Activated T-cell treated with anti-CD3 and anti-CD28 coated beads, Interleukin-2, amount 50 U/mL, for 4 hours (primary cell): ENCODE measurements around the gene HMHB1. TPM values are rescaled to one million over a fixed set of nuclear protein-coding genes. Genes with fewer than 3 reads are reported as not detected.
"Not testable (repeated sequence)": the region's sequence is repeated elsewhere in the genome, so short reads cannot be mapped to it uniquely, and the experiment has no call there.

ENCODE experiments used
- ATAC-seq, 2 donors: fragments of 200-7000 bp; cut with Tn5 transposase; one replicate each; pipeline ENCODE4 v1.10.0; 2021
- DNase-seq: peaks from one replicate; pipeline ENCODE4 v3.0.0-alpha.2; 2020
- H3K27me3 Mint-ChIP-seq: one replicate; pipeline ENCODE4 v1.8.0; 2021; ENCODE audit warnings: low read depth, mixed read lengths
- H3K36me3 Mint-ChIP-seq: one replicate; pipeline ENCODE4 v1.8.0; 2022; ENCODE audit warnings: mixed read lengths; ENCODE audit not compliant: insufficient read depth
- H3K4me1 Mint-ChIP-seq: one replicate; pipeline ENCODE4 v1.8.0; 2021; ENCODE audit warnings: low read depth, mixed read lengths
- H3K4me3 Mint-ChIP-seq: one replicate; pipeline ENCODE4 v1.8.0; 2021; ENCODE audit warnings: mild to moderate bottlenecking, moderate library complexity, mixed read lengths
- H3K9me3 Mint-ChIP-seq: one replicate; pipeline ENCODE4 v1.8.0; 2021; ENCODE audit warnings: mixed read lengths
- total RNA-seq, 3 donors: library from RNA; stranded (reverse); gene quantifications; one replicate each; pipeline ENCODE4 v1.2.1, GENCODE V29; 2021

The HMHB1 gene
- total RNA-seq, 3 donors from 2014 or later, result not detected

DNA sequence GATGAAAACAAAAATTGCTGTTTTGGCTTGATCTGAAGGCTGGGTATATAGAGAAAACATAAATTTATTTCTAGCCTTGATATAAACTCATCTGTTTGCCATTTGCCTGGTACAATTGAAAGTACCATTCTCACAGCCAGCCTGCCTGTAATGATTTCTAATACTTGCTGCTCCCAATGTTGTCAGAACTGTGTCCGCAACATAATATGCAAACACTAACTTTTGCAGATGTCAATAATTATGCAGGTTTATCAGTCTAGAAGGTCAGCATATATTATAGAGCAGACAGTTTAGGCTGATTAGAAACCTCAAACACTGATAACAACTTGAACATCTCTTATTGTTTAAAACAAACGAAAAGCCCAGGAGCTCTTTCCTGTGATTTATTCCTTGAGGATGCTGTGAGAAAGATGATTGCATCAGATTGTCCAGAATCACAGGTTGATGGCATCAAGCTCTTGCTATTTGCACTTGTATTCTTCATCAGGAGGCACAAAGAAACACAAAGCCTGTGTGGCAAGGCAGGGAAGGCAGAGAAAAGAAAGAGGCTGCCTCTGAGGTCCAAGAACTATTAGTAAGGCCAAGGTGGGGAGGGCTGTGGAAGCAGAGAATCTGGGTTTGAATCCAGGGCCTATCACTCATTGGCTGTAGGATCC is 21.4 kb upstream of the HMHB1 start:
- no peaks in the 10 kb centered on the region for H3K9me3 Mint-ChIP-seq
- H3K4me3 Mint-ChIP-seq, result no peak overlapping the region

DNA sequence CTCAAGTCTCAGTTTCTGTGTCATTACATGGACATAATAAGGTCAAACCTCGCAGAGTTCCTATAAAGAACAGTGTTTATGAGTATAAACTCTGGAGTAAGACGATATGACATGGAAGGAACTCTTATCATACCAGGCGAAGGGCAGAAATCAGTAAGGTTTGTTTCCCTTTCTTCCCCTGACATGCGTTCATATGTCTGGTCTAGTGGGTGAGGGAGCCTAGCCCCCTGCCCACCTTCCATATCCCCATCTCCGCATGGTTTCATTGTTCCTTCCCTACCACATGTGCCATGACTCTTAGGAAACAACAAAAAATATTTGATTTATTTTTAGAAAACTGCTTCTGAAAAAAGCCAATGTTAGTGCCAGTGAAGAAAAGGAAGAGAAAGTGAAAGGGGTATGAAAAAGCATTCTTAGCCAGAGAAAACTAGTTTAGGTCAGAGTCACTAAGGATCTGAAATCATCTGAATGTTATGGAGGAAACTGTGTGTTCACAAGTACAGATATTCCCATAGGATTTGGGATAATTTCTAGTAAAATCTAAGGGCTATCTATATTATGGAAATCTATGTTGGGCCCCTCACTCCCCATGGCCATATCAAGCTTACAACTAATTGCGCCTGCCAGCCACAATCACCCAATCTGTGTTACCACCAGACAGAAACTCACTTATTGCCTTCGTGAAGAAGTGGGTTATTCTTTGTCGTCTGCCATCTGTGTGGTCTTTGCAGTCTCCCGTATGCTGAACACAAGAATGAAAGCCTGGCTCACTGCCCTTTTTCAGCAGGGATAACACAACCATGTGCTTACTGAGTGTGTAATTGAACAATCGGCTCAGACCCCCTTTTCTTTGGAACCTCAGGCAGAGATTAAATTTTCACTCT is 19.9 kb upstream of the HMHB1 start:
- DNase-seq (no peak), ATAC-seq (no peak)
- Mint-ChIP-seq H3K4me1 (peaks cover 10% of the 10 kb centered on the region), H3K27me3 (no peaks in the 10 kb centered on the region), H3K4me3 (peak overlapping the region; percentile 12), H3K36me3 (no peaks in the 10 kb centered on the region), H3K9me3 (no peaks in the 10 kb centered on the region)

More for the DNA sequence above, 21.4 kb upstream of the HMHB1 start:
- DNase-seq, result no peak
- H3K36me3 Mint-ChIP-seq, result no peaks in the 10 kb centered on the region
- peaks cover 10% of the 10 kb centered on the region for H3K4me1 Mint-ChIP-seq
- no peaks in the 10 kb centered on the region for H3K27me3 Mint-ChIP-seq
- ATAC-seq, result no peak

DNA sequence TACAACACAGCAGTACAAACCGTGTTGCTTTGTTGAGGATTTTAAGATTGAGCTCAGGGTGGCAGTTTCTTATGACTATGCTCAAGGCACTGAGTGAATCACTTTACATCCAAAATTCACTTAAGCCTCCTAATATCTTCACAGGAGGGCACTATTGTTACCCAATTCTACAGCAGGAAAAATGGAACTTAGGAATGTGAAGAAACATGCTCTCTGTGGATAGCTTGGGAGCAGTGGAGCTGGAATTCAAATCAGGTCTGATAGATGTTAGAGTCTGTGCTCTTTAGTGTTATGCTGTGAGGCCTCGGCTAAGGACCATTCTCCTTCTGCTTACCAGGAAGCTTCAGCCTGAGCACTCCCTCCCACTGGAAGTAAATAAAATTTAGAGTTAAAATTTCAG is 18.7 kb upstream of the HMHB1 start:
- ATAC-seq (no peak), DNase-seq (no peak)
- no peaks in the 10 kb centered on the region for H3K36me3 Mint-ChIP-seq
- H3K4me1 Mint-ChIP-seq, result peaks cover 10% of the 10 kb centered on the region
- no peaks in the 10 kb centered on the region for H3K27me3 Mint-ChIP-seq
- H3K4me3 Mint-ChIP-seq, result no peak overlapping the region
- H3K9me3 Mint-ChIP-seq, result no peaks in the 10 kb centered on the region

DNA sequence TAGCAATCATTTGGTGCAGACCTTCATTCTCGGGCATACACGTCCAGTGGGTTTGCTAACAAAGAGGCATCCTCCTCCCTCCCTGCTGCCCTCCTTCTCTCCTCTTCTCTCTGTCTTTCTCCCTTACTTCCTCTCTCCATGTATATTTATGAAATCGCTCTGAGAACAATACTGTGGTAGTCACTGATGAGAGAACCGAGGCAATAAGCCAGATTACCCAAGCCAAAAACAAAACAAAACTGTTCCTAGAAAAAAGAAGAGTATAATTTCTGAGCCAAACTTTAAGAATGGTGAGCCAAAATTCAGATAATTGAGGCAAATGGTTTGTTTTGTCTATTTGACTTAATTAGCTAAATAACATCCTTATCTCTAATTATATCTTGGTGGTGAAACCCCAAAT is 15.8 kb upstream of the HMHB1 start:
- Mint-ChIP-seq H3K27me3 (peaks cover 3% of the 10 kb centered on the region), H3K4me3 (no peak overlapping the region), H3K9me3 (no peaks in the 10 kb centered on the region), H3K4me1 (peaks cover 10% of the 10 kb centered on the region), H3K36me3 (no peaks in the 10 kb centered on the region)
- ATAC-seq, result no peak
- no peak for DNase-seq

DNA sequence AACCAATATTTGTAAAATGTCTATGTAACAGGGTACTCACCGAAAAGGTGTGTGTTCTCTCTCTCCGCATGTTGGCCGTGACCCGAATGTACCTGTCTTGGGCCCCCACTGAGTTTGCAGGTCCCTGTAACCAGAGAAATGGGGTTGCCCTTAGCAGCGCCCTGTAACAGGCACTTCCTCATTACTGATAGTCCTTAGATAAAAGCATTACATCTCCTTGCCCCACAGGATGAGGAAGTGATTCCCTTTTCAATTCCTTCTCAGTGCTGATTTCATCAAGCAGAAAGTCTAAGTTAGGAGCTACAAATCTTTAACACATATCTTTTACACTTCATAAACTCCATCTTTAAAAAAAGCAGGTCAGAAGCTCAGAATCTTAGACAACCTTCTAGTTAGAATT is 15.2 kb upstream of the HMHB1 start:
- H3K9me3 Mint-ChIP-seq, result no peaks in the 10 kb centered on the region
- no peak for ATAC-seq
- DNase-seq, result no peak
- H3K36me3 Mint-ChIP-seq, result no peaks in the 10 kb centered on the region
- peaks cover 3% of the 10 kb centered on the region for H3K27me3 Mint-ChIP-seq
- no peak overlapping the region for H3K4me3 Mint-ChIP-seq
- peaks cover 9% of the 10 kb centered on the region for H3K4me1 Mint-ChIP-seq

DNA sequence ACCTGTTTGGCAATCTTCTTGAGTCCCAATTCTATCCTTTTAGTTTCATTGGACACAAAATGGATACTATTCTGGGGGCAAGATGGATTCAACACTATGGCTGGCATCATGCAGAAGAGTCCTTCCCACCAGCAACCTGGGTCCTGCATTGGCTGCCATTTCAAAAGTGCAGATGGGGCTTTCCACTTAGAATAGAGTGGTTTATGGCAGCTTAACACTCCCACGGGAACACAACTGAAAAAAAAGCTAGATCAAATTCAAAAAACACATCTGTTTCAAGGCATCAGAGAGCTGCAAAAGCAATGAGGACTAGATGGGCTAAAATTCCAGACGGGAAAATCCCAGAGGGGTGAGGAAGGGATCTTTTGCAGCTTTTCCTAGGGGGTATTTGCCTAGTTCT is 11.2 kb upstream of the HMHB1 start:
- Mint-ChIP-seq H3K9me3 (no peaks in the 10 kb centered on the region), H3K4me3 (no peak overlapping the region), H3K4me1 (no peaks in the 10 kb centered on the region), H3K27me3 (peaks cover 3% of the 10 kb centered on the region), H3K36me3 (no peaks in the 10 kb centered on the region)
- no peak for DNase-seq
- no peak for ATAC-seq

DNA sequence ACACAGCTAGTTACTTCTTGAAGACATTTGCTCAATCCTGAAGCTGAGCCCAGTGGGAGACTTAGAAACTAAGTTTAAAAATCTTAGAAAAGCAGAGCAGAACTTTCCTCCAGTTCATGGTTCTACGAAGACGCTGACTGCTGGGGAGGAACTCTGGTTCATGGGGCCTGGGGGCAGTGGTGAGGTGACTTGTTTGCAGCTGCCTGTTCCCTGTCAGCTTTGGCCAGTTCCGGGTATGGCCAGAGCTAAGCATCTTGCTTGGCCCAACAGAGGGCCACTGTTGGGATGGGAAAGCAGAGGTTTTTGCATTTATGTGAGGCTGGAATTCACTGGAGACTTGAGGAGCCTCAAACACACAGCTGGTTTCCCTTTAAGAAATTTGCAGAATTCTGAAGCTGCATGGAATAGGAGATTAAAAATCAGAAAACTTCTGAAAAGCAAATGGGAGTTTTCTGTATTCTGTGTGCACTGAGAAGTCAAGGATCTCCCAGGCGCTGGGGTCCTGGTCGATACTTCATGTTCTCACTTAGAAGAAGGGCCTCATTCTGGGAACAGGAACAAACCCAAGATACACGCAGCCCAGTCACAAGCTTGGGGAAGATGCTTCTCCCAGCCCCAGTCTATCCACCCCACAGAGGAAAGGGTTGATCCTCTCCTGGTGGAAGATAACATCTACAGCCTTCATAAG is 10.6 kb upstream of the HMHB1 start:
- DNase-seq (no peak), ATAC-seq (no peak)
- H3K27me3 Mint-ChIP-seq, result peaks cover 3% of the 10 kb centered on the region
- H3K4me3 Mint-ChIP-seq, result no peak overlapping the region
- H3K4me1 Mint-ChIP-seq, result no peaks in the 10 kb centered on the region
- H3K9me3 Mint-ChIP-seq, result no peaks in the 10 kb centered on the region
- H3K36me3 Mint-ChIP-seq, result no peaks in the 10 kb centered on the region

DNA sequence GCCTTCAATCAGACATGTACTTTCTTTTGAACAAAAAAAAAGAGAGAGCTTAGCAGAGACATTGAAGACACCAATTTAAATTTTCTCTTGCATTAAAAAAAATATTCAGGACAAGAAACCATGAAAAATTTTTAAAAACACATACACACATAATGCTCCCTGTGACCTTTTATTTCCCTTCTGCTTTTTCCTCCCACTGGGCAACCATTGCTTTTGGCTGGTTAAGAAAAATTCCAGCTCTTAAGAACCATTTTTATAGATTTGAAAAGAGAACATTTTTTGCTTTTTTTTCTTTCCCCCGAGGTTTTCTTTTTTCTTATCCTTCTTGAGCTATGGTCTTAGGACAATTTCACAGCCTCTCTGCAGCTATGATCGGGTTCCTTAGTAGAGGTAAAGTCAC is 6.1 kb upstream of the HMHB1 start:
- H3K36me3 Mint-ChIP-seq, result no peaks in the 10 kb centered on the region
- no peaks in the 10 kb centered on the region for H3K27me3 Mint-ChIP-seq

DNA sequence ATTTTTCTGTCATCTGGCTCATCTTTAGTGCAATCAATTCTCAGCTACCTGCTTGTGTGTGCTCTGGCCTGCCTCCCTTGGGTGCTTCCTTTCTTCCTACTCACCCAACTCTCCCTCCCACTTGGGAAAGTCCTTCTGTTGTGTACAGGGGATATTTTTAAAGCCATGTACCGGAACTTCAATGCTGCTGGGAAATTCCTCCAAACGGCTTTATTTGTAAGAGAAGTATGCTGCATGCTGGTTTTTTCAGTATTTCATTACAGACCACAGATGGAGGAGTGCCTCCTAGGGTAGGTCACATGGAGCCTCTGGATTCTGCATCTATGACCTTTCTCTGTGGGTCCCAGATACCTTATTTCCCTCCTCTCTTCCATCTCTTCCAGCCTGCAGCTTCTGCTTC is 5.4 kb upstream of the HMHB1 start:
- no peaks in the 10 kb centered on the region for H3K36me3 Mint-ChIP-seq
- no peak overlapping the region for H3K4me3 Mint-ChIP-seq
- peaks cover 2% of the 10 kb centered on the region for H3K4me1 Mint-ChIP-seq
- ATAC-seq, result no peak
- H3K27me3 Mint-ChIP-seq, result no peaks in the 10 kb centered on the region
- no peak for DNase-seq
- no peaks in the 10 kb centered on the region for H3K9me3 Mint-ChIP-seq

More for the DNA sequence above, 6.1 kb upstream of the HMHB1 start:
- no peak overlapping the region for H3K4me3 Mint-ChIP-seq
- peaks cover 2% of the 10 kb centered on the region for H3K4me1 Mint-ChIP-seq
- ATAC-seq (no peak), DNase-seq (no peak)
- H3K9me3 Mint-ChIP-seq, result no peaks in the 10 kb centered on the region

DNA sequence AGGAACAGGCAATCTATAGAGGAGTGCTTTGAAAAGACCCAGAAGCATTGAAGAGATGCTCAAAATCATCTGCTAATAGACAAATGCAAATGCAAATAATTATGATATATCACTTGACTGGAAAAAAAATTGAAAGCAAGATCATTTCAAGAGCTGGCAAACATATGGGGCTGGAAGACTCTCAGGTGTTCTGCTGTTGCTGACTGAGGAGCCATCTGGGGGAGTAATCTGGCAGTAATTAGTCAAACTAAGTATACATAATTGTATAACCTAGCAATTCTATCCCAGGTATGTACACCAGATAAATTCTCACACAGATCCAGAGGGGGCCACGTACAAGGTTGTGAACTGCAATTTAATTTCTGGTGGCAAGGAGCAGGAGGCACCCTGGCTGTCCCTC is 4.6 kb upstream of the HMHB1 start:
- Mint-ChIP-seq H3K4me1 (peaks cover 10% of the 10 kb centered on the region), H3K4me3 (no peak overlapping the region), H3K27me3 (no peaks in the 10 kb centered on the region), H3K36me3 (no peaks in the 10 kb centered on the region), H3K9me3 (no peaks in the 10 kb centered on the region)
- no peak for DNase-seq
- ATAC-seq, result no peak

DNA sequence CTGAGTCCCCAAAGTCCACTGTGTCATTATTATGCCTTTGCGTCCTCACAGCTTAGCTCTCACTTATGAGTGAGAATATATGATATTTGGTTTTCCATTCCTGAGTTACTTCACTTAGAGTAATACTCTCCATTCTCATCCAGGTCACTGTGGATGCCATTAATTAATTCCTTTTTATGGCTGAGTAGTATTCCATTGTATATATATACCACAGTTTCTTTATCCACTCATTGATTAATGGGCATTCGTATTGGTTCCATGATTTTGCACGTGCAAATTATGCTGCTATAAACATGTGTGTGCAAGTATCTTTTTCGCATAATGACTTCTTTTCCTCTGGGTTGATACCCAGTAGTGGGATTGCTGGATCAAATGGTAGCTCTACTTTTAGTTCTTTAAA is 4.4 kb downstream of the HMHB1 start:
- H3K9me3 Mint-ChIP-seq, H3K4me3 Mint-ChIP-seq, H3K36me3 Mint-ChIP-seq, ATAC-seq, DNase-seq, H3K27me3 Mint-ChIP-seq: not testable (repeated sequence)
- H3K4me1 Mint-ChIP-seq, result peaks cover 12% of the 10 kb centered on the region

DNA sequence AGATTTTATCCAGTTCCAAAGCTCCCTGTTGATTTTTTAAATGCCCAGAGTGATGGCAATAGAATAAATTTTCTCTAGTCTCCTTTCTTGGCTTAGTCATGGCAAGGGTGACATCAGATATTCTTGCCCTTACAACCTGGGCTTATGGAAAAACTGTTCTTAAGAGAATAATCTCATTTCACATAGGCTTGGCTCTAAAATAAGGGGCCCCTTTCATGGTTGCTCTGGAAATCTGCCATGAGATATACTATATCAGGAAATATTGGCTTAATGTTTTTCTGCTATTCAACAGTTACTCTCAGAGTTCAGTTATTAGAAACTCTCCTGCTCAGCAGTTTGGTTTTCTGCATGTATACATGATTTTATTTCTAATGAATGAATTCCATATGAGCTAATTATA is 7.8 kb downstream of the HMHB1 start:
- no peaks in the 10 kb centered on the region for H3K36me3 Mint-ChIP-seq
- no peak overlapping the region for H3K4me3 Mint-ChIP-seq
- DNase-seq (no peak), ATAC-seq (no peak)
- peaks cover 7% of the 10 kb centered on the region for H3K27me3 Mint-ChIP-seq
- no peaks in the 10 kb centered on the region for H3K9me3 Mint-ChIP-seq
- H3K4me1 Mint-ChIP-seq, result no peaks in the 10 kb centered on the region

DNA sequence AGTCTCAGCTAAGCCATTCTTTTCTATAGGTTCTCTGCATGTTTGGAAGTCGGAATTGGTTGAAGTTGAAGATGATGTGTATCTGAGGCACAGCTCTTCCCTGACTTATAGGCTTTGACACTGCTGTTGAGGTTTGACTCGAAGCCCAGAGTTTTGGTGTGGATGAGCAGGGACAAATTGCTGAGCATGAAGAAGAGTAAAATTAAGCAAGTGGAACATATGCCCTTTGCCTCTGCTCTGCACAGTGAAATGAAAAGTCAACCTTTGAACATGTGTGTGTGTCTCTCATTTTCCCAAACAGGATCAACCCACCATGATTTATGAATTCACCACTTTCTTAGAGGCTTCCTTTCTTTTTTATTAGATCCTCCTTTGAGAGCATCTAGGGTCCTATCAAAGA is 8.5 kb downstream of the HMHB1 start:
- no peak for ATAC-seq
- Mint-ChIP-seq H3K27me3 (peaks cover 7% of the 10 kb centered on the region), H3K9me3 (no peaks in the 10 kb centered on the region), H3K4me1 (no peaks in the 10 kb centered on the region), H3K4me3 (no peak overlapping the region), H3K36me3 (no peaks in the 10 kb centered on the region)
- no peak for DNase-seq

DNA sequence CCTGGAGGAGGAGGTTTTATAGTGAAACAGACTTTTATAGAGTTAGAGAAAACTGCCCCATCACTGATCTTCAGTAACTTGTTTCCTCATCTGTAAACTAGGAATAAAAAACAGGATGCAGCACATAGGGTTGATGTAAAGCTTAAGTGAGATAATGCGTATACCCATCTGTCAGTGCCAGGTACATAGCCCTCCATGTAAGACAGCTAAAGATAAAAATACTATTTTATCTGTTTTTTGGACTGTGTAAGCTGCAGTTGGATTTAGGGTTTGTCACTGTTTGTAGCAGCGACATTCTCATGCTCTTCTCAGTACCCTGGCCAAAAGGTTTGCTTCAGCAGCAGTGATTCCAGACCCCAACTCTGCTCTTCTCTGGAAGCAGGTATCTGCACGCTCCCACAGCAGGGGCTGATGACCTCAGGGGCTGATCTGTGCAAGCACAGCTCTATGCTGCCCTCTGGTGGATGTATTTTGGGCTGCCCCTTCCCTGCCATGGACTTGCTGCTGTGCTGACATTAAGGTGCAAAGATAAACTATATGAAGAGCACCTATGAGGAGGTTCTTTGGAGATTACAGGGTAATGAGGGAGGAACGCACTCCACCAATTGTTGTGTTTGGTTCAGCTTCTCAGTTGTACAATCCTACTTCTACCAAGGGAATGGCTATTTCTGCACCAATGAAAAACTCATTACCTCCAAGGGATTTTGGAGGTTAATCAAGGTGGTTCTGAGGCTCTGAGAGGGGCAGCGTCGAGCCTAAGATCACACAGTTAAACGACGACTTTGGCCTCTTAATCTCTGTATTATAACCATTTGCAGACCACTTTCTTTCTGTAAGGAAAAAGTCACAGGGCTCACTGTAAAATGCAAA is 13.1 kb downstream of the HMHB1 start:
- Mint-ChIP-seq H3K4me1 (peaks cover 20% of the 10 kb centered on the region), H3K27me3 (no peaks in the 10 kb centered on the region), H3K9me3 (no peaks in the 10 kb centered on the region), H3K36me3 (no peaks in the 10 kb centered on the region), H3K4me3 (no peak overlapping the region)
- peak; percentile 87 for DNase-seq
- peak; percentile 73 to 77 for ATAC-seq
